GM12874 (cell line): Measurements from ENCODE around the gene PPDPF.

Source experiments
- TF ChIP-seq, protein P1 (sequence below): IDR thresholded peaks from 2 replicates; pipeline ENCODE4 v1.5.1; 2011; ENCODE audit warnings: low read depth, mild to moderate bottlenecking, control low read depth, low read length, moderate library complexity; ENCODE audit not compliant: insufficient read depth

The PPDPF gene

DNA sequence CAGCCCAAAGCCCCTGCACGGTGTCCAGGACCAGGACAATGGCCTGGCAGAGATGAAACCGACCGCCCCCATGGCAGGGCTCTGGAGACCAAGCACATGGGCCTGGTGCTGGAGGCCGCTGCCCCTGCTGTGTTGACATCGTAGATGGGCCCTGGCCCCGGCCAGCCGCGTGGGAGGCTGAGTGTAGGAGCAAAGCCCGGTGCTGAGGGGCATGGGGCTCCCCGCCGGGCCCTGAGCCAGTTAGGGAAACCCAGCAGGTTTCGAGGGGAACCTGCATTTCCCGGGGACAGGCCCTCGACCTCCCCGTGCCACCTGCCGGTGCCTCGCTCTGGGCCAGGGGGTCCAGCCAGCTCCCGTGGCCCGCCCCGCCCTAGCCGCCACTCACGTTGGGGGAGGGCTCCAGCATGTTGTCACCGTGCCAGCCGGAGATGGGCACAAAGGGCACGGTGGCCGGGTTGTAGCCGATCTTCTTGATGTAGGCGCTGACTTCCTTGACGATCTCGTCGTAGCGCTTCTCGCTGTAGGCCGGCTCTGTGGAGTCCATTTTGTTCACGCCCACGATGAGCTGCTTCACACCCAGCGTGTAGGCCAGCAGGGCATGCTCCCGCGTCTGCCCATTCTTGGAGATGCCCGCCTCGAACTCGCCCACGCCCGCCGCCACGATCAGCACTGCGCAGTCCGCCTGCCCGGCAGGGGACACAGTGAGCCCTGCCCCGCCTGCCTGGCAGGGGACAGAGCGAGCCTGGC is 26.0 kb upstream of the PPDPF start:
- TF ChIP-seq, protein P1, sequence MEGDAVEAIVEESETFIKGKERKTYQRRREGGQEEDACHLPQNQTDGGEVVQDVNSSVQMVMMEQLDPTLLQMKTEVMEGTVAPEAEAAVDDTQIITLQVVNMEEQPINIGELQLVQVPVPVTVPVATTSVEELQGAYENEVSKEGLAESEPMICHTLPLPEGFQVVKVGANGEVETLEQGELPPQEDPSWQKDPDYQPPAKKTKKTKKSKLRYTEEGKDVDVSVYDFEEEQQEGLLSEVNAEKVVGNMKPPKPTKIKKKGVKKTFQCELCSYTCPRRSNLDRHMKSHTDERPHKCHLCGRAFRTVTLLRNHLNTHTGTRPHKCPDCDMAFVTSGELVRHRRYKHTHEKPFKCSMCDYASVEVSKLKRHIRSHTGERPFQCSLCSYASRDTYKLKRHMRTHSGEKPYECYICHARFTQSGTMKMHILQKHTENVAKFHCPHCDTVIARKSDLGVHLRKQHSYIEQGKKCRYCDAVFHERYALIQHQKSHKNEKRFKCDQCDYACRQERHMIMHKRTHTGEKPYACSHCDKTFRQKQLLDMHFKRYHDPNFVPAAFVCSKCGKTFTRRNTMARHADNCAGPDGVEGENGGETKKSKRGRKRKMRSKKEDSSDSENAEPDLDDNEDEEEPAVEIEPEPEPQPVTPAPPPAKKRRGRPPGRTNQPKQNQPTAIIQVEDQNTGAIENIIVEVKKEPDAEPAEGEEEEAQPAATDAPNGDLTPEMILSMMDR: no peak

DNA sequence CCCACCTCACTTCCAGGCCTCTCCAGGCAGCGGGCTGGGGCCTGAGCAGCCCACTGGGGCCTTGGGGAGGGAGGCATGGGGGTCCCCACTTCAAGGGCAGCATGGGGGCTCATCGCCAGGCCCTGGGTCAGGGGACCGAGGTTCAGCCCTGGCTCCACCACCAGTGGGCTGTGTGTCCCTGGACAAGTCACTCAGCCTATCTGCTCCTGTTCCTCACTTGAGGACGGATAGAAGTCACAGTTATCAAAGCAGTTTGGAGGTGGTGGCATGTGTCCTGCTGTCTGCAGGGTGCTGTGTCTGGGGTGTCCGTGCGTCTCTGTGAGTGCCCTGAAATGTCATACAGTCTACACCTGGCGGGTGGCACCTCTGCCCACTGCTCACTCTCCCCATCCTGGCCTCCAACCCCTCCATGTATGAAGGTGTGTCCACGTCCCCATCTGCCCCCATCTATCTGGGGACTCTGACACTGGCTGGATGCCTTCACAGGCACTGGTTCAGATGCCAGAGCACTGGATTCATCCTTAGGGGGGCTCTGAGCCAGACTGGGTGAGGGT is 25.3 kb upstream of the PPDPF start:
- TF ChIP-seq, protein P1: no peak

DNA sequence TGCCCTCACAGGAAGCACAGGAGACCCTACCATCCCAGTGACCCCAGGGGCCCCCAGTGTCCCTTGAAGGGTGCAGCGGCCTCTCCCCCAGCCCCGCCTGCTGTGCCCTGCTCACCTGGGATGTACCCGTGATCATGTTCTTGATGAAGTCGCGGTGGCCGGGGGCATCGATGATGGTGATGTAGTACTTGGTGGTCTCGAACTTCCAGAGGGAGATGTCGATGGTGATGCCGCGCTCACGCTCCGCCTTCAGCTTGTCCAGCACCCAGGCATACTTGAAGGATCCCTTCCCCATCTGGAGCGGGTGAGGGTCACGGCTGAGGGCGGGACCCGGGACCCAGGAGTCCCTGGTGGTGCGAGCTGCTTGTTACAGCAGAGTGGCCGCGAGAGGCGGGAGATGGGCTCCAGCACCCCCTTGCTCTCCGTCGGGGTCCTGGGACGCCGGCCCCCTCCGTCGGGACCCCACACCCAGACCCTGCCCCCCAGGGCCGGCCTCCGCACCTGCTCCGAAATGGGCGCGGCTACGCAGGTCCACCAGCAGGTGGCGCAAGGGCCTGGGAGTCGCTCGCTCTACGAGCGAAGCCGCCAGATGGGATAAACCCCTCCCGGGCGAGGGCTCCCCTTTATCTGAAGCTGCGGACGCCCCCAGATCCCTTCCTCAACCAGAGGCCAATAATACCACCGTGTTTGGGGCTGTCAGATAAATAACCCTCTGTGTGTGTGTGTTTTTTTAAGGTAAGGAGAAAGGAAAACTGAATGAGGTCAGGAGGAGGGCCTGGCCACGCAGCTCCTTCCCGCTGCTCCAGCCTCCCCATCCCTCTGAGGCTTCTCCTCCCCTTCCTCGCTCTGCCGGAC is 24.6 kb upstream of the PPDPF start:
- TF ChIP-seq, protein P1: peak; percentile 97

DNA sequence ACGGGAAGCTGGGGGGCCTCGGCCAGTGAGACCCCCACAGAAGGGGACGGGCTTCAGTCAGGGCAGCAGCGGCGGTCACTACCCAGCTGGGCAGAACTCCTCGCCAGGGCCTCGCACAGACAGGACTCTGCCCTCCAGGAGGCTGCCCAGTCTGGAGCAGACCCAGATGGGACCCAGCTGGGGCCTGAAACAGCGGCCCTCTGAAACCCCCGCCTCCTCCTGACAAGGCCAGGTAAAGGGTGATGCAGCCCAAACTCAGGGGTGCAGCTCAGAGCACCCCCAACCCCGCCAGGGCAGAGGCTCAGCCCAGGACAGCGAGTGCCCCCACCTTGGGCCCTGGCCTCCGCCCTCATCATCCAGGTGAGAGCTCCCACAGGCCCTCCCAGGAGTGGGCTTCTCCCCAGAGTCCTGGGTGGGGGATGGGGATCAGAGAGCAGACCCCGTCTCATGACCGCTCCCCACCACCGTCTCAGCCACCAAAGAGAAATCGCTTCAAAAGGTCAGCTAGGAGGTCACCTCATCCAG is 23.9 kb upstream of the PPDPF start:
- TF ChIP-seq, protein P1: no peak

DNA sequence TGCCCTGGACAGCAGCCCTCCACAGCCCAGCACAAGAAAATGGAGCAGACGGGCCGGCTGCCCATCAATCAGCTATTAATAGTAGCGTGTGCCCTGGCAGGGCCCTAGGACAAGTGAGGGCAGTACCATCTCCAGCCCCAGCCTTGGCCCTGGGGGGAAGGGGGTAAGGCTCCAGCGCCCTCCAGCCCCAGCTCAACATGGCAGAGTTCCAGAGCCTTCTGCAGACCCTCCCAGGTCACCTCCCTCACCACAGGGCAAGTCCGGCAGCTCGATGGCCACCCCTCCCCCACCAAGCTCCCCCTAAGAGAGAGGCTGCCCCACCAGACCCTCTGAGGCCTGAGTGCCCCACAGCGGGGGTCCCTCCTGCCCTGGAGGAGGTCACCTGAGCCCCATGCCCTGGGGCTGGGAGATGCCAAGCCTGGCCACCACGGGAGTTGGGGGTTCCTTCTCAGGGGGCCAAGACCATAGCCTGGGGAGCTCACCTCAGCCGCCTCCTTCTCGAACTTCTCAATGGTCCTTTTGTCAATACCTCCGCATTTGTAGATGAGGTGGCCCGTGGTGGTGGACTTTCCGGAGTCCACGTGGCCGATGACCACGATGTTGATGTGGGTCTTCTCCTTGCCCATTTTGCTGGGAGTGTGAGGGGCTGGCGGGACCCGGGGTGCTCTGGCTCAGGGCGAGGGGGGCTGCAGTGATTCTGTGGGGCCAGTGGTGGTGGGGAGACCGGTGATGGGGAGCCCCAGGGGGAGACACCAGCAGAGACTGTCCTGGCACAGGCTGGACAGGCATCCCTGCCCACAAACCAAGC is 23.2 kb upstream of the PPDPF start:
- TF ChIP-seq, protein P1: no peak

DNA sequence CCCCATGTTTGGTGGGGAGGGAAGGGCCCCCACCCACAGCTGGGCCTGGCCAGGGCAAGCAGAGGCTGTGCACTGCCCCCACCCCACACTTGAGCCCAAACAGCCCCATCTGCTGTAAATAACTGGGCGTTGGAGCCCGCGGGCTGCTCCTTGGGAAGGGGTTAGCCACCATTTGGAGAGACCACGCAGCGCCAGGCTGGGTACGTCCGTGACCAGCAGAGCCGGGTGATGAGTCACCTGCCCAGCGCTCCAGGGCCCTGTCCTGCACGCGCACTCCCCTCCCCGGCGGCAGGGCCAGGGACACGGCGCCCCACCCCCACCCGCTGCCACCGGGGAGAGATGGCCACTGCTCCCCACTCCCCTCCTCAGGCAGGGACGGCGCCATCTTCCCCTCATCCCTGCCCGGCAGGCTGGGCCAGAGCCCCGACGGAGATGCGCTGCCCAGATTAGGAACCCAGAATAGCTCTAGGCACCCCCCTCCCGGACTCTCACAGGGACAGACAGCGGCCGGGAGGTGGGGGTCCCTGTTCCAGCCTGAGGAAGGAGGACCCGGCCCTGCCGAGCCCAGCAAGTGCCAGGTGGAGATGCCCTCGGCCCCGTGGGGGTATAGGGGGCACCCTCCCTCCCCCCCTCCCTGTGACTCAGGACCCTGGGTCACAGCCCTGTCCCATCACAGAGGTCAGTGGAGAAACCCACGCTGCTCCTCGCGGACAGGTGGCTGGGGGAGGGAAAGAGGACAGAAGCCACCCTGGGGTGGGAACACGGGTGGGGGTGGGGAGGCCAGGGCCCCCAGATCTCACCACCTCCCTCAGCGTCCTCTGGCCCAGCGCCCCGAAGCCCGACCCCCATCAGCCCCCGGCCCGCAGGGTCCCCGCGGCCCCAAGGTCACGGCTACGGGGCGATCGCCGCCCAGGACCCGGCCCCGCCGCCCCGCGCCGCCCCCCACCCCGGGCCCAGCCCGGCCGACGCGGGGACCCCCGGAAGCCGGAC is 22.3 kb upstream of the PPDPF start:
- TF ChIP-seq, protein P1: no peak
